ENCODE measurements around the gene CDC73. TPM values are rescaled to one million over a fixed set of nuclear protein-coding genes. Genes with fewer than 3 reads are reported as not detected.

Gene CDC73
- 10 to 100 TPM; 50.8 to 55.2 TPM for total RNA-seq

DNA sequence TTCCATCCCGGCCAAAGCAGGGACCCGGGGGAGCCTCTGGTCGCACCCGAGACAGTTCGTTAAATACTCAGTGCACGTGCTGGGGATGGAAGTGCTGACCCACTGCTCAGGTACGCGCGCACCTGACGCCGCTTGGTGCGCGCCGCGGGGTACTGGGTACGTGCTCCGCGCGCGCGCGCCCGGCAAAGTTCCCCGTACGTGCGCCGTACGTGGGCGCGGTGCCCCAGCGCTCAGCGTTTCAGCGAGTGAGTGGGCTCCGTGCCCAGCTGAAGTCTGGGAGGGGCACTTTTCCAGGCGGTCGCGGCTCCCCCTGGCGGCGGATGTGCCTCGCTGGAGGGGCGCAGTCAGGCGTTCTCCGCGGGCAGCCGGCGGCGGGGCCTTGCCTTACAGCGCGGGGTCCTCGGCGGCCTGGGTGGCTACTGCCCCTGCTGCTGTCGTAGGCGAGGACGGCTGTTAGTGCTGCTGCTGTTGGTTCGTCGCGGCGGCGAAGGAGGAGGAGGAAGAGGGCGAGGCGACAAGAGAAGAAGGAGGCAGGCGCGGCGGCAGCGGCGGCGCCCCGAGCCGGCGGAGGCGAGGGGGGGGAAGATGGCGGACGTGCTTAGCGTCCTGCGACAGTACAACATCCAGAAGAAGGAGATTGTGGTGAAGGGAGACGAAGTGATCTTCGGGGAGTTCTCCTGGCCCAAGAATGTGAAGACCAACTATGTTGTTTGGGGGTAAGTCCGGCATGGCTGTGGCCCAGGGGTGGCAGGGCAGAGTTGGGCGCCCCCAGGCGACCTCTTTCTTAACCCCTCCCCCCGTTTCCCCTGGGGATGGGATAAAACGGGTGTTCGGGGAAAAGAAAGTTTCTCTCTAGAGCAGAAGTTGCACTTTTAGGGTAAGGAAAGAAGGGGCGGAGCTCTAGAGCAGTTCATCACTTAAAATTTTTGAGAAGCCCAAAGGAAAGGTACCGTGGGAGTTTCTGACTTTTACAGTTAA, at the start of gene CDC73:
CDC73 (plus strand) TSS at position 416 of the 978 bp plus-strand sequence; CDS start at position 586, 170 bp downstream.
- POLR2A ChIA-PET, result interaction anchor here (0.8 to 2.8 kb wide), 3 partner anchors 10 to 347 kb away, joined by 3 to 30 read pairs (median 4); partner anchors contain the start of genes RO60 and UCHL5
- peaks cover 26% of the 10 kb centered on the region for H3K4me1 Mint-ChIP-seq
- no peaks in the 10 kb centered on the region for H3K9me3 Mint-ChIP-seq
- H3K27me3 Mint-ChIP-seq, result peaks cover 17% of the 10 kb centered on the region
- ATAC-seq (ENCODE audit: low read depth), result peak; percentile 96
- peak within 1 kb of the TSS; percentile 98 for H3K27ac Mint-ChIP-seq
- peak; percentile 99 for DNase-seq
- peak within 1 kb of the TSS; percentile 99 for H3K4me3 Mint-ChIP-seq
- peaks cover 6% of the 10 kb centered on the region for H3K36me3 Mint-ChIP-seq

DNA sequence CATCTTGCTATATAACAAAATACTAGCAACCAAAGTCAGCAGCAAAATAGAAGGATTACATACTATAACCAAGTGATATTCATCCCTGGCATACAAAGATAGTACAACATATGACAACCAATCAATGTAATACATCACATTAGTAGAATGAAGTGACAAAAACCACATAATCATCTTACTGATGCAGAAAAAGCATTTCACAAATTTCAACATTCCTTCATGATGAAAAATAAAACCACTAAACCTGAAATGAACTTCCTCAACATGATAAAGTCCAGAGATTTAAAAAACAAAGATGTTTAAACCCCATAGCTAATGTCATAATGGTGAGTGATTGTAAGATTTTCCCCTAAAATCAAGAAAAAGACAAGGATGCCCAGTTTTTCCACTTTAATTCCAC, 43.8 kb upstream of the CDC73 start:
- Mint-ChIP-seq H3K9me3 (peaks cover 2% of the 10 kb centered on the region), H3K27me3 (no peaks in the 10 kb centered on the region), H3K4me3 (no peak overlapping the region), H3K27ac (no peak overlapping the region), H3K4me1 (no peaks in the 10 kb centered on the region), H3K36me3 (peaks cover 52% of the 10 kb centered on the region)
- POLR2A ChIA-PET, result no interaction called here
- no peak for DNase-seq
- ATAC-seq (ENCODE audit: low read depth), result no peak

DNA sequence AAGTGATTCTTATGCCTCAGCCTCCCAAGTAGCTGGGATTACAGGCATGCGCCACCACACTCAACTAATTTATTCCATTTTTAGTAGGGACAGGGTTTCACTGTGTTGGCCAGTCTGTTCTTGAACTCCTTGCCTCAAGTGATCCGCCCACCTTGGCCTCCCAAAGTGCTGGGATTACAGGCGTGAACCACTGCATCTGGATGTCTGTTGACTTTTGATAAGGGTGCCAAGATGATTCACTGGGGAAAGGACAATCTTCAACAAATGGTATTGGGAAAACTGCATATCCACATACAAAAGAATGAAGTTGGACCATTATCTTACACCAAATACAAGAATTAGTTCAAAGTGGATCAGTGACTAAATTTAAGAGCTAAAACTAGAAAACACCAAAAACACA, 42.6 kb upstream of the CDC73 start:
- POLR2A ChIA-PET, result no interaction called here
- DNase-seq (no peak), ATAC-seq (ENCODE audit: low read depth) (no peak)
- Mint-ChIP-seq H3K9me3 (peaks cover 2% of the 10 kb centered on the region), H3K36me3 (peaks cover 48% of the 10 kb centered on the region), H3K27ac (no peak overlapping the region), H3K4me1 (no peaks in the 10 kb centered on the region), H3K27me3 (no peaks in the 10 kb centered on the region), H3K4me3 (no peak overlapping the region)

DNA sequence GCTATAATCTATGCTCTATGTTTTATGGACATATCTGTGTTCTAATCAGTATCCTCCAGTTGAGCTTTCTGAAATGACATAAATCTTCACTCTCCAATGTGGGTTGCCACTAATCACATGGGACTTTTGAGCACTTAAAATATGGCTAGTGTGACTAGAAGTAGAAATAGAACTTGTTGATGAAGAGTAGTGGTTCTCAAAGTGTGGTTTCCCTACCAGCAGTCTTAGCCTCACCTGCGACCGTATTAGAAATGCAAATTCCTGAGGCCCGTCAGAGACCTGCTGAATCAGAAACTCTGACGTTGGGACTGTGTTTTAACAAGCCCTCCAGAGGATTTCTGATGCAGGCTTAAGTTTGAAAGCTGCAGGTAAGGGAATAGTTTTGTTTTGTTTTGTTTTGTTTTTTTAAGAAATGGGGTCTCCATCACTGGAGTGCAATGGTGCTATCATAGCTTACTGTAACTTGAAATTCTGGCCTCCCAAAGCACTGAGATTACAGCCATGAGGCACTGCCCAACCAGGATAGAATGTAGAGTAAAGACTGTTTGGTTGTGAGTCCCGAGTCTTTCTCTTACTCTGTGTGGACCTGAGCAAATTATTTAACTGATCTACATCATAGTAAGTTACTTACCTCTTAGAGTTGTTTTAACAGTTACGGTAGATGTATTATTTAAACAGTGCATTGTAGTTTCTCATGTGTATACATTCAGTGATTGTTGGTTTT, 38.3 kb upstream of the CDC73 start:
- no peaks in the 10 kb centered on the region for H3K9me3 Mint-ChIP-seq
- peaks cover 24% of the 10 kb centered on the region for H3K36me3 Mint-ChIP-seq
- H3K4me3 Mint-ChIP-seq, result no peak overlapping the region
- ATAC-seq (ENCODE audit: low read depth) (no peak), DNase-seq (no peak)
- H3K4me1 Mint-ChIP-seq, result no peaks in the 10 kb centered on the region
- no peak overlapping the region for H3K27ac Mint-ChIP-seq
- no peaks in the 10 kb centered on the region for H3K27me3 Mint-ChIP-seq
- POLR2A ChIA-PET, result no interaction called here

DNA sequence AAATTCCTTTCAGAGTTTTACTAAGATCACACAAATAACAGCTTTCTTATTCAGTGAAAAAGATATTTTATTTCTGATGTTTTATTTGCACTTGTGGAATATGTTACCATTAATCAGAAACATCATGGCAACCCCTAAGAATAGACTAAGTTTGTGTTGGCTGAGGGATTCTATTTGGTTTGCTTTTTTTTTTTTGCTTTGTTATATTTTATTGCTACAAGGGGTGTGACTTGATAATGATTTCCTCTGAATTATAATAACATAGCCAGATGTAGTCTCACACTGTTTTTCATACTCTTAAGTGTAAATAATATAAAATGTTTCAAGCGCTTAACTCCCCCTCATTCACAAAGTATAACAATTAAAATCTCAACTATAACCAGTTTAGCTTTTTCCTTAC, 36.6 kb upstream of the CDC73 start:
- ATAC-seq (ENCODE audit: low read depth) (no peak), DNase-seq (no peak)
- POLR2A ChIA-PET, result no interaction called here
- Mint-ChIP-seq H3K27me3 (no peaks in the 10 kb centered on the region), H3K4me3 (no peak overlapping the region), H3K36me3 (peaks cover 14% of the 10 kb centered on the region), H3K27ac (no peak overlapping the region), H3K9me3 (no peaks in the 10 kb centered on the region), H3K4me1 (no peaks in the 10 kb centered on the region)

DNA sequence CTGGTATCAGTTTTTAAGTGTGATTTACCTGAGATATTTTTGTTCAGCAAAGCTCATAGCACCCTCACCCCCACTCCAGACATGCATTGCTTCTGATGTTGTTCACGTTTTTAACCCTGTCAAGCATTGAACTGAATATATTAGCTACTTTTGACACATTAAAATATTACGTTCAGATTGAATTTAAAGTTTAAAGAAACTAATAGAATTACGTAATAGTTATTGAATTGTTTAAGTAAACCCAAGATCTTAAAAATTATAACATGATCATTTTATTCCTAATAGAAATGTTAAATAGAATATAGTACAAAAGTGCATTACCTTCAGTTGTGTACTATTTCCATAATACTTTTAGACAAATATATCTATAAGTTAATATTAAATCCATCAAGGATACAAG, 35.5 kb upstream of the CDC73 start:
- DNase-seq, result no peak
- H3K27me3 Mint-ChIP-seq, result no peaks in the 10 kb centered on the region
- ATAC-seq (ENCODE audit: low read depth), result no peak
- H3K27ac Mint-ChIP-seq, result no peak overlapping the region
- no peak overlapping the region for H3K4me3 Mint-ChIP-seq
- POLR2A ChIA-PET, result no interaction called here
- H3K9me3 Mint-ChIP-seq, result no peaks in the 10 kb centered on the region
- H3K4me1 Mint-ChIP-seq, result no peaks in the 10 kb centered on the region
- peaks cover 10% of the 10 kb centered on the region for H3K36me3 Mint-ChIP-seq

DNA sequence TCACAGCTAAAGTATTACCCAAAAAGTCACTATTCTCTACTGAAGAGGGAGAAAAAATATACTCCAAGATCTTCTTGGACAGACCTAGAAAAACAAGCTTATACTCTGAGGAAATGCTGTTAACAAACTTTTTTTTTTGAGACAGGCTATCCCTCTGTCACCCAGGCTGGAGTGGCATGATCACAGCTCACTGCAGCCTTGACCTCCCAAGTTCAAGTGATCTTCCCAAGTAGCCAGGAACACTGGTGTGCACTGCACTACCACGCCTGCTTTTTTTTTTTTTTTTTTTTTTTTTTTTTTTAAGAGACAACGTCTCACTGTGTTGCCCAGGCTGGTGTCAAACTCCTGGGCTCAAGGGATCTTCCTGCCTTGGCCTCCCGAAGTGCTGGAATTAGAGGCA, 33.9 kb upstream of the CDC73 start:
- Mint-ChIP-seq H3K36me3 (peaks cover 6% of the 10 kb centered on the region), H3K27ac (no peak overlapping the region), H3K4me3 (no peak overlapping the region), H3K27me3 (no peaks in the 10 kb centered on the region), H3K4me1 (no peaks in the 10 kb centered on the region), H3K9me3 (no peaks in the 10 kb centered on the region)
- no peak for ATAC-seq (ENCODE audit: low read depth)
- no peak for DNase-seq
- POLR2A ChIA-PET, result no interaction called here

DNA sequence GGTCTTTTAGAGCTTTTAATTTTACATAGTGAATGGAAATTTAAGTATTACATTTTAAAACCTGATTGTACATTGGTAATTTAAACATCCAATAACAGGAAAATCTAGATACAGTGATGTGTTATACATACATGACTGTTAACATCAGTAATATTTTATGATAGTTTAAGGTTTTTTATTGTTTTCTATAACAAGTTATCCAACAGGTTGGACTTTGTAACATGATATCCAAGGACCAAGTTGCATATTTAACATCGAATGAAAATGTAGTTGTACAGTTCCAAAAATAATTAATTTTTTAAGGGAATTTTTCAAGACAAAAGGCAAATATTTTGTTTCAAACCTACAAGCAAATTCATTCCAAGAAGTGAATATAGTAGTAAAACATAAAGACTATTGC, 31.0 kb upstream of the CDC73 start:
- H3K36me3 Mint-ChIP-seq, result peaks cover 4% of the 10 kb centered on the region
- no peaks in the 10 kb centered on the region for H3K4me1 Mint-ChIP-seq
- DNase-seq, result no peak
- H3K27me3 Mint-ChIP-seq, result no peaks in the 10 kb centered on the region
- no peak overlapping the region for H3K27ac Mint-ChIP-seq
- ATAC-seq (ENCODE audit: low read depth), result no peak
- POLR2A ChIA-PET, result no interaction called here
- no peak overlapping the region for H3K4me3 Mint-ChIP-seq
- no peaks in the 10 kb centered on the region for H3K9me3 Mint-ChIP-seq

DNA sequence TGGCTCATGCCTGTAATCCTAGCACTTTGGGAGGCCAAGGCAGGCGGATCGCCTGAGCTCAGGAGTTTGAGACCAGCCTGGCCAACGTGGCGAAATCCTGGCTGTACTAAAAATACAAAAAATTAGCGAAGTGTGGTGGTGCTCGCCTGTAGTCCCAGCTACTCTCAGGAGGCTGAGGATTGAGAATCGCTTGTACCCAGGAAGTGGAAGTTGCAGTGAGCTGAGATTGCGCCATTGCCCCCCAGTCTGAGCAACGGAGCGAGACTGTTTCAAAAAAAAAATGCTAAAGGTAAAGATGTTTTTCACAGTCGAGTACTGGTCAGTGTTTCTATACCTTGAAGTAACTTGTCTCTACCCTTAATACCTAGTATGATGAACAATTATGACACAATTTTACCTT, 27.7 kb upstream of the CDC73 start:
- Mint-ChIP-seq H3K9me3 (no peaks in the 10 kb centered on the region), H3K4me1 (no peaks in the 10 kb centered on the region), H3K27me3 (no peaks in the 10 kb centered on the region), H3K4me3 (no peak overlapping the region), H3K36me3 (peaks cover 10% of the 10 kb centered on the region), H3K27ac (no peak overlapping the region)
- no peak for DNase-seq
- ATAC-seq (ENCODE audit: low read depth), result no peak
- POLR2A ChIA-PET, result no interaction called here

DNA sequence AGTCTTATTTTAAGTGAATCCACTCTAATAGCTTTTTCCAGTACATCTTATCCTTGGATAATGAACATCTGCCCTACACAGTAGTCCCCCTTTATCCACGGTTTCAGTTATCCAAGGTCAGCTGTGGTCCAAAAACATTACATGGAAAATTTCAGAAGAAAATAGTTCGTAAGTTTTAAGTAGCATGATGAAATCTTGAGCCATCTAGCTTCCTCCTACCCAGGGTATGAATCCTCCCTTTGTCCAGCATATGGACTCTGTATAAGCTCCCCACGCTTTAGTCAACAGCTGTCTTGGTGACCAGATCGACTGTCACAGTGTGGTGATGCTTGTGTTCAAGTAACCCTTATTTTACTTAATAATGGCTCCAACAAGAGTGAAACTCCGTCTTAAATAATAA, 19.2 kb upstream of the CDC73 start:
- H3K4me3 Mint-ChIP-seq, result no peak overlapping the region
- ATAC-seq (ENCODE audit: low read depth) (no peak), DNase-seq (no peak)
- no peaks in the 10 kb centered on the region for H3K9me3 Mint-ChIP-seq
- peaks cover 10% of the 10 kb centered on the region for H3K36me3 Mint-ChIP-seq
- peaks cover 13% of the 10 kb centered on the region for H3K4me1 Mint-ChIP-seq
- POLR2A ChIA-PET, result no interaction called here
- H3K27ac Mint-ChIP-seq, result no peak overlapping the region
- peaks cover 6% of the 10 kb centered on the region for H3K27me3 Mint-ChIP-seq

DNA sequence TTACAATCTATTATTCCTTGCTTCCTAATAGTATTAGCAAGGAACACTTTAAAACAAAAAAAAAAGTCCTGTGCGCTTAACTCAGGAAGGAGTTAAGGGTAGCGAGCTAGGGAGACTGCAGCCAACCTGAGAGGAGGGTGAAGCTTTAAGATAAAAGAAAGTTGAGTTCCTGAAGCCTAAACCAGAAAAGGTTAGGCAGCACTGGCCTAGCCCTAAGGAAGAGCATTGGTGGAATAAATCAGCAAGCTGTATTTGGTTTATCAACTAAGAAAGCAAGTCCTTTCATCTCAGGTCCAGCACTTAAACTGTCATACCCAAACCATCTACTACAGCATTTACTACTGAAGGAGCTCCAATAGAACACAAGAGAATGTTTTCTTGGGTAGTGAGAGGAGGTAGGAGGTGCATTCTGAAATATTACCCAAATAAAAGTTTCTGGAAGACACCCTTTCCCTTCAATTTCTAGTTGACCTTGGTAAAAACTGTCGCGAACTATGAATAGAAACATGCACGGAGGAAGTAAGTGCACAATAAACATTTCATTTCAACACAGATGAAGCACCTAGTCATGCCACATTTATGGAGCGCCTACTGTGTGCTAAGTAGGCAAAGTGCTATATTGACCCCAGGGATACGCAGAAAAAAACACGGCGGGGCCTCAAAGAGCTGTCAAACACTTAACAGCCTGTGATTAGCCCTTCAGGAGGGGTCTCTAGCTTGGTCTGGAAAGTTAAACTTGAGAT, 17.9 kb upstream of the CDC73 start:
- Mint-ChIP-seq H3K9me3 (no peaks in the 10 kb centered on the region), H3K36me3 (peaks cover 5% of the 10 kb centered on the region), H3K4me3 (peak overlapping the region; percentile 92), H3K27me3 (peaks cover 13% of the 10 kb centered on the region), H3K4me1 (peaks cover 13% of the 10 kb centered on the region), H3K27ac (peak overlapping the region; percentile 61)
- DNase-seq (no peak), ATAC-seq (ENCODE audit: low read depth) (no peak)
- POLR2A ChIA-PET, result interaction anchor here (3.2 kb wide), 1 partner anchor 45 kb away, joined by 15 read pairs; the partner anchor contains the start of genes RO60 and UCHL5

DNA sequence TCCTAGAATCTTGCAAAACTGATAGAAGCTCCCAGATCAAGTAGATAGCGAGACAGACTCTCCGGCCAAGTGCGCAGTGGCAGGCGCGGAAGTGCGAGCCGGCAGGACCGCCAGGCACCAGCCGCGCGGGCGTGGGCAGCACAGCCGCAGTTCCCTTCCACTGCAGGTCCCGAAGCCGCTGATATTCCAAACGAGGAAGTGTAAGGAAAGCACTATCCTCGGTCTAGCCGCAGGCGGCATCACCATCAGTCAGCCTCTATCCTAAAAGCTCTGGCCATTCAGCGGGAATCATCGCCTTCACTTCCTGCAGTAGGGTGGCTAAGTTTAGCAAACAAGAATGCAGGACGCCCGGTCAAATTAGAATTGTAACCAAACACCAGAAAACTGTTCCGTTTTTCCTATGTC, 17.3 kb upstream of the CDC73 start:
- peaks cover 17% of the 10 kb centered on the region for H3K27me3 Mint-ChIP-seq
- POLR2A ChIA-PET, result interaction anchor here (3.2 kb wide), 1 partner anchor 46 kb away, joined by 15 read pairs; the partner anchor contains the start of genes RO60 and UCHL5
- peak overlapping the region; percentile 74 for H3K27ac Mint-ChIP-seq
- DNase-seq (peak; percentile 48), ATAC-seq (ENCODE audit: low read depth) (peak; percentile 39)
- H3K36me3 Mint-ChIP-seq, result peaks cover 5% of the 10 kb centered on the region
- peaks cover 13% of the 10 kb centered on the region for H3K4me1 Mint-ChIP-seq
- H3K4me3 Mint-ChIP-seq, result peak overlapping the region; percentile 92
- H3K9me3 Mint-ChIP-seq, result no peaks in the 10 kb centered on the region
